Embryonic facial prominence (tissue), 1 donor: ENCODE results near the gene EDARADD.
"Not testable (repeated sequence)": the region's sequence is repeated elsewhere in the genome, so short reads cannot be mapped to it uniquely, and the experiment has no call there.

Experiments used
- DNase-seq: peaks from one replicate; pipeline ENCODE4 v3.0.0-alpha.2; 2016; ENCODE audit errors: extremely low spot score

The EDARADD gene

GRCh38 chr1:236489161-236489560 lies 95.1 kb downstream of the EDARADD start:
- not testable (repeated sequence) for DNase-seq

GRCh38 chr1:236489710-236490377 lies 95.8 kb downstream of the EDARADD start:
- DNase-seq, result peak; percentile 51

GRCh38 chr1:236491469-236492136 lies 97.5 kb downstream of the EDARADD start:
- no peak for DNase-seq

GRCh38 chr1:236492378-236492777 lies 98.3 kb downstream of the EDARADD start:
- DNase-seq, result no peak

GRCh38 chr1:236494082-236494481 lies 100.0 kb downstream of the EDARADD start:
- no peak for DNase-seq

GRCh38 chr1:236494586-236495466 lies 100.7 kb downstream of the EDARADD start:
- no peak for DNase-seq

- no peak for DNase-seq
Measured at GRCh38 chr1:236495467-236496112, 101.5 kb downstream of the EDARADD start.

GRCh38 chr1:236497908-236498307 lies 103.8 kb downstream of the EDARADD start:
- DNase-seq, result no peak

GRCh38 chr1:236501093-236501492 lies 107.0 kb downstream of the EDARADD start:
- DNase-seq, result no peak

- no peak for DNase-seq
Measured at GRCh38 chr1:236502579-236502971, 108.5 kb downstream of the EDARADD start.

- DNase-seq, result peak; percentile 45
Measured at GRCh38 chr1:236502972-236503639, 109.0 kb downstream of the EDARADD start.

- DNase-seq, result not testable (repeated sequence)
Measured at GRCh38 chr1:236504338-236504737, 110.3 kb downstream of the EDARADD start.

- DNase-seq, result no peak
Measured at GRCh38 chr1:236507022-236507700, 113.1 kb downstream of the EDARADD start.

- no peak for DNase-seq
Measured at GRCh38 chr1:236508593-236509027, 114.5 kb downstream of the EDARADD start.

- no peak for DNase-seq
Measured at GRCh38 chr1:236509203-236509602, 115.1 kb downstream of the EDARADD start.

GRCh38 chr1:236509647-236510401 lies 115.7 kb downstream of the EDARADD start:
- no peak for DNase-seq

GRCh38 chr1:236511735-236512418 lies 117.8 kb downstream of the EDARADD start:
- DNase-seq, result no peak

GRCh38 chr1:236514703-236515442 lies 120.8 kb downstream of the EDARADD start:
- DNase-seq, result no peak
